H9 (cell line): Measurements from ENCODE around the gene GATA6. TPM values are rescaled to one million over a fixed set of nuclear protein-coding genes. Genes with fewer than 3 reads are reported as not detected.

Experiments used
- DNase-seq: peaks from one replicate; pipeline ENCODE4 v3.0.0-alpha.2; 2017
- H2AFZ ChIP-seq: one replicate; pipeline ENCODE4 v1.6.1; 2013; ENCODE audit warnings: mild to moderate bottlenecking, low read length, control low read depth, moderate library complexity
- H2AK5ac ChIP-seq: 2 replicates; pipeline ENCODE4 v1.6.1; 2013; ENCODE audit warnings: low read length, control low read depth, mixed read lengths; ENCODE audit not compliant: insufficient read length
- H2BK120ac ChIP-seq: one replicate; pipeline ENCODE4 v1.6.1; 2013; ENCODE audit warnings: low read depth, mild to moderate bottlenecking, low read length, control low read depth, inconsistent platforms; ENCODE audit not compliant: poor library complexity, severe bottlenecking
- H2BK12ac ChIP-seq: 2 replicates; pipeline ENCODE4 v1.6.1; 2013; ENCODE audit warnings: low read length, control low read depth, mixed read lengths, low read depth; ENCODE audit not compliant: insufficient read length
- H2BK15ac ChIP-seq: 2 replicates; pipeline ENCODE4 v1.6.1; 2013; ENCODE audit warnings: low read depth, low read length, control low read depth
- H2BK20ac ChIP-seq: one replicate; pipeline ENCODE4 v1.6.1; 2013; ENCODE audit warnings: low read depth, mild to moderate bottlenecking, low read length, control low read depth, inconsistent platforms; ENCODE audit not compliant: poor library complexity, severe bottlenecking
- H2BK5ac ChIP-seq: 2 replicates; pipeline ENCODE4 v1.6.1; 2013; ENCODE audit warnings: low read length, control low read depth, mixed read lengths; ENCODE audit not compliant: insufficient read length
- H3K14ac ChIP-seq: 2 replicates; pipeline ENCODE4 v1.6.1; 2013; ENCODE audit warnings: low read length, control low read depth; ENCODE audit not compliant: insufficient read depth
- H3K18ac ChIP-seq: 2 replicates; pipeline ENCODE4 v1.6.1; 2013; ENCODE audit warnings: low read depth, mild to moderate bottlenecking, mixed read lengths, low read length, control low read depth; ENCODE audit not compliant: insufficient read length
- H3K23ac ChIP-seq: 2 replicates; pipeline ENCODE4 v1.6.1; 2013; ENCODE audit warnings: low read length, control low read depth, mixed read lengths, low read depth; ENCODE audit not compliant: insufficient read length
- H3K23me2 ChIP-seq: 2 replicates; pipeline ENCODE4 v1.6.1; 2013; ENCODE audit warnings: low read depth, mild to moderate bottlenecking, mixed read lengths, low read length, control low read depth; ENCODE audit not compliant: insufficient read length, poor library complexity, severe bottlenecking
- H3K27ac ChIP-seq: 2 replicates; pipeline ENCODE4 v1.5.1; 2013; ENCODE audit warnings: low read length, control low read depth, mixed read lengths, low read depth; ENCODE audit not compliant: insufficient read length
- H3K27me3 ChIP-seq: 2 replicates; pipeline ENCODE4 v1.6.1; 2013; ENCODE audit warnings: low read length, control low read depth, inconsistent platforms; ENCODE audit not compliant: insufficient read depth
- H3K4ac ChIP-seq: 2 replicates; pipeline ENCODE4 v1.6.1; 2013; ENCODE audit warnings: low read depth, mild to moderate bottlenecking, control low read depth, inconsistent platforms, low read length, moderate library complexity
- H3K4me1 ChIP-seq: 2 replicates; pipeline ENCODE4 v1.6.1; 2013; ENCODE audit warnings: low read length, control low read depth, inconsistent platforms; ENCODE audit not compliant: insufficient read depth
- H3K4me2 ChIP-seq: 2 replicates; pipeline ENCODE4 v1.6.1; 2013; ENCODE audit warnings: low read length, control low read depth, mixed read lengths; ENCODE audit not compliant: insufficient read length, insufficient read depth
- H3K56ac ChIP-seq: 2 replicates; pipeline ENCODE4 v1.6.1; 2013; ENCODE audit warnings: low read depth, mild to moderate bottlenecking, mixed read lengths, low read length, control low read depth; ENCODE audit not compliant: insufficient read length
- H3K79me1 ChIP-seq: 2 replicates; pipeline ENCODE4 v1.6.1; 2013; ENCODE audit warnings: low read depth, mild to moderate bottlenecking, moderate library complexity, low read length, control low read depth, inconsistent platforms; ENCODE audit not compliant: insufficient read depth, poor library complexity, severe bottlenecking
- H3K79me2 ChIP-seq: 2 replicates; pipeline ENCODE4 v1.6.1; 2013; ENCODE audit warnings: low read length, control low read depth, inconsistent platforms; ENCODE audit not compliant: insufficient read depth
- H3K9ac ChIP-seq: 2 replicates; pipeline ENCODE4 v1.6.1; 2013; ENCODE audit warnings: low read length, control low read depth, mixed read lengths; ENCODE audit not compliant: insufficient read length; ENCODE audit errors: extremely low read depth
- H3K9me3 ChIP-seq: one replicate; pipeline ENCODE4 v1.6.1; 2013; ENCODE audit warnings: low read depth, low read length, inconsistent platforms; ENCODE audit not compliant: control insufficient read depth
- H3T11ph ChIP-seq: one replicate; pipeline ENCODE4 v1.6.1; 2013; ENCODE audit warnings: mild to moderate bottlenecking, low read length, control low read depth, inconsistent platforms
- H4K20me1 ChIP-seq: one replicate; pipeline ENCODE4 v1.6.1; 2013; ENCODE audit not compliant: control insufficient read depth, insufficient read length, insufficient read depth
- H4K5ac ChIP-seq: 2 replicates; pipeline ENCODE4 v1.6.1; 2013; ENCODE audit warnings: low read depth, mild to moderate bottlenecking, mixed read lengths, low read length, control low read depth; ENCODE audit not compliant: insufficient read length
- H4K8ac ChIP-seq: replicated peaks from 2 replicates; pipeline ENCODE4 v1.6.1; 2013; ENCODE audit warnings: low read length, control low read depth, mixed read lengths, low read depth; ENCODE audit not compliant: insufficient read length
- H4K91ac ChIP-seq: 2 replicates; pipeline ENCODE4 v1.6.1; 2013; ENCODE audit warnings: low read depth, mild to moderate bottlenecking, moderate library complexity, mixed read lengths, low read length, control low read depth; ENCODE audit not compliant: insufficient read length
- H3K27ac Mint-ChIP-seq, 3 experiments: 2 replicates in 2 of 3; 3 replicates in 1 of 3; pipeline ENCODE4 v1.8.0; 2020 to 2021; ENCODE audit warnings: mixed read lengths in 3 of 3, mild to moderate bottlenecking in 1 of 3, moderate library complexity in 1 of 3
- H3K27me3 Mint-ChIP-seq: 2 replicates; pipeline ENCODE4 v1.8.0; 2021; ENCODE audit warnings: low read depth, mild to moderate bottlenecking, moderate library complexity, mixed read lengths
- H3K36me3 Mint-ChIP-seq, 3 experiments: 2 replicates in 2 of 3; 3 replicates in 1 of 3; pipeline ENCODE4 v1.8.0; 2020 to 2021; ENCODE audit warnings: low read depth in 3 of 3, mixed read lengths in 3 of 3; ENCODE audit not compliant: insufficient read depth in 1 of 3
- H3K4me1 Mint-ChIP-seq, 2 experiments: 2 replicates each; pipeline ENCODE4 v1.8.0; 2020; ENCODE audit warnings: mixed read lengths in 2 of 2
- H3K4me3 Mint-ChIP-seq, 2 experiments: 2 replicates in 1 of 2; 3 replicates in 1 of 2; pipeline ENCODE4 v1.8.0; 2020 to 2021; ENCODE audit warnings: mild to moderate bottlenecking in 2 of 2, mixed read lengths in 2 of 2, moderate library complexity in 1 of 2
- H3K9me3 Mint-ChIP-seq, 2 experiments: 2 replicates in 1 of 2; 3 replicates in 1 of 2; pipeline ENCODE4 v1.8.0; 2020; ENCODE audit warnings: mild to moderate bottlenecking in 2 of 2, mixed read lengths in 2 of 2, moderate library complexity in 1 of 2
- CTCF ChIP-seq: fragments of 200-600 bp; sonication (generic); conservative IDR thresholded peaks from 3 replicates; pipeline ENCODE4 v1.8.0; 2021; ENCODE audit warnings: antibody characterized with exemption, mild to moderate bottlenecking
- WGBS: extraction: QIAGEN DNeasy Blood & Tissue Kit; methylation state at CpG from one replicate; pipeline ENCODE4 v1.1.7; 2013; ENCODE audit warnings: missing lambda C conversion rate, low lambda C conversion rate, mixed read lengths; ENCODE audit not compliant: insufficient read length; ENCODE audit errors: extremely low coverage; 5-methylcytosine and 5-hydroxymethylcytosine counted together
- total RNA-seq: library from RNA; stranded (reverse); gene quantifications from 2 replicates; pipeline ENCODE4 v1.2.1, GENCODE V29; 2021

Gene GATA6
- total RNA-seq, 1 experiment from 2014 or later, result not detected

GRCh38 chr18:22185771-22186386 is 16.5 kb downstream of the GATA6 start:
- Histone ChIP-seq H3K79me1 (no peaks in the 10 kb centered on the region), H3K27ac (no peak overlapping the region), H3K56ac (no peak overlapping the region), H3K14ac (no peak overlapping the region), H3T11ph (no peak overlapping the region), H2AFZ (no peak overlapping the region), H2BK5ac (no peak overlapping the region), H3K9ac (no peak overlapping the region), H3K4me2 (no peak overlapping the region), H3K4ac (no peak overlapping the region), H3K4me1 (no peaks in the 10 kb centered on the region), H3K18ac (no peak overlapping the region), H2AK5ac (no peak overlapping the region), H3K23ac (no peak overlapping the region), H4K5ac (no peak overlapping the region), H4K20me1 (no peaks in the 10 kb centered on the region), H3K79me2 (no peaks in the 10 kb centered on the region), H3K23me2 (no peaks in the 10 kb centered on the region), H2BK15ac (no peak overlapping the region), H2BK12ac (no peak overlapping the region), H3K9me3 (no peaks in the 10 kb centered on the region), H2BK120ac (no peak overlapping the region), H4K8ac (no peak overlapping the region), H3K27me3 (no peaks in the 10 kb centered on the region), H2BK20ac (no peak overlapping the region), H4K91ac (no peak overlapping the region)
- no CpG with 5 or more reads among the region's 10 CpGs for WGBS
- no peak overlapping the region; a peak in 1 of 7 replicates for H3K27ac Mint-ChIP-seq
- no peaks in the 10 kb centered on the region for H3K4me1 Mint-ChIP-seq
- no peak for DNase-seq
- peaks cover 44% of the 10 kb centered on the region for H3K27me3 Mint-ChIP-seq
- H3K36me3 Mint-ChIP-seq, result no peaks in the 10 kb centered on the region
- no peak overlapping the region for H3K4me3 Mint-ChIP-seq
- no peaks in the 10 kb centered on the region for H3K9me3 Mint-ChIP-seq
- TF ChIP-seq CTCF, result no peak
